Spleen (tissue), 7 donors: ENCODE measurements around the gene QPRT.

Experiments used
- CTCF ChIP-seq, 11 experiments: fragments of 200-600 bp in 7 of 11; fragments of 450-650 bp in 4 of 11; sonication (generic) in 4 of 11; IDR thresholded peaks in 8 of 11; conservative IDR thresholded peaks in 3 of 11; 1 replicate in 7 of 11; 2 replicates in 4 of 11; pipeline versions ENCODE4 v1.4.0 to v1.8.0; 2016 to 2021; ENCODE audit warnings: antibody characterized with exemption in 11 of 11, inconsistent platforms in 4 of 11, mild to moderate bottlenecking in 1 of 11
- POLR2A ChIP-seq, 3 donors: fragments of 450-650 bp; IDR thresholded peaks; one replicate each; pipeline ENCODE4 v1.5.1; 2017; ENCODE audit warnings: antibody characterized with exemption in 3 of 3, mild to moderate bottlenecking in 1 of 3
- POLR2AphosphoS5 ChIP-seq, 3 donors: sonication (generic); formaldehyde crosslinking; IDR thresholded peaks; one replicate each; pipeline ENCODE4 v1.5.1; 2017; ENCODE audit warnings: antibody characterized with exemption in 3 of 3
- donor health status: DM: no; HTN: no; CAD: no; lungs with moderate emphysema.
- donor health status: DM: no; HTN: no; CAD: no.
- donor health status: DM: no; HTN: no; CAD: no.

DNA sequence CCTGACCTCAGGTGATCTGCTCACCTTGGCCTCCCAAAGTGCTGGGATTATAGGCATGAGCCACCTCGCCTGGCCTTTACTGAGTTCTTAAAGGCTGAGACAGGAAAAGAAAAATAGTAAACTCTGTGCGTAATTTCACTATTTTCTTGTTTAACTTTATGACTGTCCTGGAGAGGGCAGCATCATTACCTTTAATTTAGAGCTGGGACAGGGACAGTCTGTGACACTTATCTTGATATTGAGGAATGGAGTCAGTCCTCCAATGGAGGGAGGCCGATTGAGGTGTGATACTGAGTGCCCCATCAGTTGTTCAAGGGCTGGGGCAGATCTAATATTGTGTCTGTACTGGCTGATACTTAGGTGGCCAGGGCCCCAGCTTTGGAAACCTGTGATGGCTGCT lies 37.4 kb upstream of the QPRT start:
- TF ChIP-seq CTCF (IDR thresholded peaks at IDR 0.05 in 8 of 11, conservative IDR thresholded peaks at IDR 0.05 in 3 of 11), result peak in 3 of 11 experiments; percentile 13 to 25 (median 15)
- no peak for TF ChIP-seq POLR2A (IDR thresholded peaks at IDR 0.05)
- no peak for TF ChIP-seq POLR2AphosphoS5 (IDR thresholded peaks at IDR 0.05)
